Keratinocyte (primary cell): ENCODE results near the gene MICAL2. TPM values are rescaled to one million over a fixed set of nuclear protein-coding genes. Genes with fewer than 3 reads are reported as not detected.

Experiments
- DNase-seq: peaks from one replicate; pipeline ENCODE4 v3.0.0-alpha.2; 2011; ENCODE audit warnings: low read depth, missing footprints, low spot score
- FAIRE-seq: peaks from 2 replicates; lab custom pipeline; 2011; peaks lifted over from hg19 to GRCh38; lab: Jason Lieb, UNC
- H2AFZ ChIP-seq: 2 replicates; pipeline ENCODE4 v1.6.0; 2012; ENCODE audit warnings: low read length, control low read depth, inconsistent platforms; ENCODE audit not compliant: control insufficient read depth
- H3K27ac ChIP-seq: 2 replicates; pipeline ENCODE4 v1.5.1; 2011; ENCODE audit warnings: low read length; ENCODE audit not compliant: control insufficient read depth, insufficient read depth
- H3K27me3 ChIP-seq: 3 replicates; pipeline ENCODE4 v1.6.0; 2011; ENCODE audit warnings: low read length; ENCODE audit not compliant: control insufficient read depth, insufficient read depth; ENCODE audit errors: extremely low read depth
- H3K36me3 ChIP-seq, 2 experiments: 2 replicates in 1 of 2; 3 replicates in 1 of 2; pipeline ENCODE4 v1.5.1; 2011; ENCODE audit warnings: low read length in 2 of 2, mild to moderate bottlenecking in 1 of 2; ENCODE audit not compliant: control insufficient read depth in 2 of 2, insufficient read depth in 2 of 2; ENCODE audit errors: extremely low read depth in 1 of 2
- H3K4me1 ChIP-seq: 3 replicates; pipeline ENCODE4 v1.5.1; 2011; ENCODE audit warnings: low read length; ENCODE audit not compliant: control insufficient read depth, insufficient read depth; ENCODE audit errors: extremely low read depth
- H3K4me2 ChIP-seq: 3 replicates; pipeline ENCODE4 v1.6.0; 2011; ENCODE audit warnings: low read depth, low read length; ENCODE audit not compliant: control insufficient read depth, insufficient read depth; ENCODE audit errors: extremely low read depth
- H3K4me3 ChIP-seq, 3 experiments: fragments of 200-600 bp in 1 of 3; sonication (generic) in 1 of 3; 2 replicates in 2 of 3; 3 replicates in 1 of 3; pipeline ENCODE4 v1.5.1; 2011 to 2016; ENCODE audit warnings: low read length in 3 of 3, mild to moderate bottlenecking in 3 of 3, control low read depth in 2 of 3, inconsistent platforms in 1 of 3, low read depth in 1 of 3, mixed read lengths in 1 of 3, mixed run types in 1 of 3, moderate library complexity in 1 of 3; ENCODE audit not compliant: control insufficient read depth in 2 of 3, insufficient read depth in 2 of 3; ENCODE audit errors: extremely low read depth in 1 of 3
- H3K79me2 ChIP-seq: 2 replicates; pipeline ENCODE4 v1.6.0; 2012; ENCODE audit warnings: low read length; ENCODE audit not compliant: control insufficient read depth, insufficient read depth
- H3K9ac ChIP-seq: 3 replicates; pipeline ENCODE4 v1.6.0; 2011; ENCODE audit warnings: low read length; ENCODE audit not compliant: control insufficient read depth, insufficient read depth; ENCODE audit errors: extremely low read depth
- H3K9me1 ChIP-seq: 3 replicates; pipeline ENCODE4 v1.6.0; 2011; ENCODE audit warnings: low read length; ENCODE audit not compliant: control insufficient read depth, insufficient read depth; ENCODE audit errors: extremely low read depth
- H3K9me3 ChIP-seq: 2 replicates; pipeline ENCODE4 v1.5.1; 2012; ENCODE audit warnings: low read depth, low read length; ENCODE audit not compliant: control insufficient read depth
- H4K20me1 ChIP-seq: 3 replicates; pipeline ENCODE4 v1.6.0; 2011; ENCODE audit warnings: low read length; ENCODE audit not compliant: control insufficient read depth, insufficient read depth; ENCODE audit errors: extremely low read depth
- CTCF ChIP-seq, 3 experiments: IDR thresholded peaks in 1 of 3; conservative IDR thresholded peaks in 1 of 3; optimal IDR thresholded peaks in 1 of 3; 2 replicates in 2 of 3; 3 replicates in 1 of 3; pipeline versions ENCODE3 to v1.5.1; 2011; ENCODE audit warnings: low read length in 3 of 3, mild to moderate bottlenecking in 3 of 3, moderate library complexity in 2 of 3, control low read depth in 1 of 3, inconsistent platforms in 1 of 3; ENCODE audit not compliant: insufficient read depth in 2 of 3; ENCODE audit errors: extremely low read depth in 1 of 3
- EZH2 ChIP-seq: IDR thresholded peaks from one replicate; pipeline ENCODE4 v1.6.1; 2012; ENCODE audit warnings: inconsistent platforms, mild to moderate bottlenecking, low read length, moderate library complexity
- dilution Hi-C: fragments of 300-500 bp; cut with MboI; formaldehyde crosslinking; loops from one replicate; pipeline ENCODE4 v1.7.0; 2020; ENCODE audit warnings: low sequenced_read_pairs; ENCODE audit not compliant: extremely low pct_ligation_motif_present
- polyA plus RNA-seq, 5 experiments: library from polyadenylated mRNA; depleted of rRNA in 3 of 5; stranded (reverse) in 3 of 5; stranded (forward) in 1 of 5; unstranded in 1 of 5; fragments of >200 nt; gene quantifications; 1 replicate in 1 of 5; 2 replicates in 3 of 5; 3 replicates in 1 of 5; pipeline versions ENCODE4 v1.2.1 to v1.2.3, GENCODE V29; 2011 to 2012; ENCODE audit warnings: missing spikeins in 2 of 5, low read depth in 1 of 5, low replicate concordance in 1 of 5

MICAL2 gene
- polyA plus RNA-seq, 1 donor (not counting 4 experiments of a cell fraction or from before 2014, with no cell fraction given) = 83.9 TPM

GRCh38 chr11:12239804-12240371, 129.5 kb downstream of the MICAL2 start:
- no peaks in the 10 kb centered on the region for H3K9me3 ChIP-seq
- no peaks in the 10 kb centered on the region for H3K4me1 ChIP-seq
- no peak overlapping the region for H3K4me2 ChIP-seq
- no peaks in the 10 kb centered on the region for H3K9me1 ChIP-seq
- TF ChIP-seq CTCF (optimal IDR thresholded peaks at IDR 0.05 in 1 of 3, IDR thresholded peaks at IDR 0.05 in 1 of 3, conservative IDR thresholded peaks at IDR 0.05 in 1 of 3; ENCODE audit: extremely low read depth in 1 of 3, insufficient read depth in 2 of 3, low read length in 3 of 3) (no peak), EZH2 (no peak)
- no peak overlapping the region for H3K27ac ChIP-seq
- no peak overlapping the region for H3K4me3 ChIP-seq
- dilution Hi-C loops = no loop called here
- H3K27me3 ChIP-seq = no peaks in the 10 kb centered on the region
- DNase-seq (no peak), FAIRE-seq (no peak)
- no peak overlapping the region for H3K9ac ChIP-seq
- no peaks in the 10 kb centered on the region for H4K20me1 ChIP-seq
- H3K79me2 ChIP-seq = peaks cover 2% of the 10 kb centered on the region
- no peak overlapping the region for H2AFZ ChIP-seq
- H3K36me3 ChIP-seq = peaks cover 64 to 84% of the 10 kb centered on the region in 2 experiments

DNA sequence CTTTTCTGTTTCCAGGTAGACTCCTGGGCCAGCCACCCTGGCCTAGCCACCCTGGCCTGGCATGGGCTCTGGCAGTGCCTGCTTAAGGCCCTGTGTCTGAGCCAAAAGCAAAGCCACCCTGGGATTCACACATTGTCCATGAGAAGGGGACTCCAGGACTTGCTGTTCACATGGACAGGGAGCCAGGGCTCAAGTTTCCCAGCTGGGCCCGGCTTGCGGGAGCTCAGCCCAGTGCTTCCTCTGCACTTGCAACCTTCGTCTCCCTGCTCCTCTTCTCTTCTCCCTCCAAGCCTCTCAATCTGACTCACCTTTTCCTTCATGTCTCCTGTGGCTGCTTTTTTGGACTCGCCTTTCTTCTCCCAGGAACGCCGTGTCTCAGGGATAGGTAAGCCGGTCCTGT, 130.3 kb downstream of the MICAL2 start:
- Histone ChIP-seq H3K27ac (no peak overlapping the region), H3K9me3 (no peaks in the 10 kb centered on the region), H3K79me2 (peaks cover 2% of the 10 kb centered on the region)

More for the DNA sequence above, 130.3 kb downstream of the MICAL2 start:
- H3K9me1 ChIP-seq = no peaks in the 10 kb centered on the region
- no peak for FAIRE-seq
- H2AFZ ChIP-seq = no peak overlapping the region
- no peak for DNase-seq
- H3K4me1 ChIP-seq = no peaks in the 10 kb centered on the region
- dilution Hi-C loops = no loop called here
- no peak overlapping the region for H3K4me3 ChIP-seq
- H3K4me2 ChIP-seq = no peak overlapping the region
- no peaks in the 10 kb centered on the region for H4K20me1 ChIP-seq
- peaks cover 71 to 82% of the 10 kb centered on the region in 2 experiments for H3K36me3 ChIP-seq
- H3K9ac ChIP-seq = no peak overlapping the region
- no peak for TF ChIP-seq CTCF (optimal IDR thresholded peaks at IDR 0.05 in 1 of 3, IDR thresholded peaks at IDR 0.05 in 1 of 3, conservative IDR thresholded peaks at IDR 0.05 in 1 of 3; ENCODE audit: extremely low read depth in 1 of 3, insufficient read depth in 2 of 3, low read length in 3 of 3)
- no peak for TF ChIP-seq EZH2
- H3K27me3 ChIP-seq = no peaks in the 10 kb centered on the region
